B cell (primary cell): Measurements from ENCODE around the gene IQCK.

Source experiments
- EZH2 ChIP-seq: IDR thresholded peaks from 2 replicates; pipeline ENCODE4 v1.6.1; 2012; ENCODE audit warnings: borderline replicate concordance, low read depth, mild to moderate bottlenecking, moderate library complexity, low read length; ENCODE audit not compliant: insufficient read depth, poor library complexity, severe bottlenecking
- TF ChIP-seq, protein P1 (sequence below): fragments of 200-600 bp; IDR thresholded peaks from one replicate; pipeline ENCODE4 v1.8.0; 2022; ENCODE audit warnings: antibody characterized with exemption, mild to moderate bottlenecking

DNA sequence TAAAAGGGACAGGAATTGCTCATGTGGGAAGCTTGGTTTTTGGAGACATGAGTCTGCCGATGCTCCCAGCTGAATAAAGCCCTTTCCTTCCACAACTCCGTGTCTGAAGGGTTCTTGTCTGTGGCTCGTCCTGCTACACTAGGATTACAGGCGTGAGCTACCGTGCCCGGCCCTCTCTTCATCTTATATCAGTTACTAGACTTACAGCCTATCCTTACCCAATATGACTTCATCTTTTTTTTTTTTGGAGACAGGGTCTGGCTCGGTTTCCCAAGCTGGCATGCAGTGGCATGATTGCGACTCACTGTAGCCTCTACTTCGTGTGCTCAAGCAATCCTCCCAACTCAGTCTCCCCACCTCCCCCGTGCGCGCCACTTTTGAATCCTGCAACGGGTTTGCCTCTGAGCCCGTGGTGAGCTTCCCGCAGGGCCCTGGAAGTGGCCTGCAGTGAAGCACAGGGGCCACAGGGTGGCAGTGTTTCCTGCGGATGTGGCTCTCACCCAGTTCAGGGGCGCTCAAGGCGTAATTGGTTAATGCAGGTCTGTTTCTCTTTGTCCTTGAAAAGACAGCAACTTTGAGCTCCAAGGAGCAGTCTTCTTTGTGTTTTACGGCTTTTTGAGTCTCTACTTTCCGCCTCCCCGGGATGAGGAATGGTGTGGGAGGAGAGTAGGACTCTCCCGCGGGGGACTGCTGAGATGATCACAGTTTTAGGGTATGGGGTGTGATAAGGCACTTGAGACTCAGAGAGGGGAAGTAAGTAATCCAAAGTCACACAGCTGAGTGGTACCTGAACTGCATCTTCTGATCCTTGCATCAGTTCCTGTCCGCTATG lies 189.3 kb downstream of the IQCK start:
- TF ChIP-seq, protein P1, sequence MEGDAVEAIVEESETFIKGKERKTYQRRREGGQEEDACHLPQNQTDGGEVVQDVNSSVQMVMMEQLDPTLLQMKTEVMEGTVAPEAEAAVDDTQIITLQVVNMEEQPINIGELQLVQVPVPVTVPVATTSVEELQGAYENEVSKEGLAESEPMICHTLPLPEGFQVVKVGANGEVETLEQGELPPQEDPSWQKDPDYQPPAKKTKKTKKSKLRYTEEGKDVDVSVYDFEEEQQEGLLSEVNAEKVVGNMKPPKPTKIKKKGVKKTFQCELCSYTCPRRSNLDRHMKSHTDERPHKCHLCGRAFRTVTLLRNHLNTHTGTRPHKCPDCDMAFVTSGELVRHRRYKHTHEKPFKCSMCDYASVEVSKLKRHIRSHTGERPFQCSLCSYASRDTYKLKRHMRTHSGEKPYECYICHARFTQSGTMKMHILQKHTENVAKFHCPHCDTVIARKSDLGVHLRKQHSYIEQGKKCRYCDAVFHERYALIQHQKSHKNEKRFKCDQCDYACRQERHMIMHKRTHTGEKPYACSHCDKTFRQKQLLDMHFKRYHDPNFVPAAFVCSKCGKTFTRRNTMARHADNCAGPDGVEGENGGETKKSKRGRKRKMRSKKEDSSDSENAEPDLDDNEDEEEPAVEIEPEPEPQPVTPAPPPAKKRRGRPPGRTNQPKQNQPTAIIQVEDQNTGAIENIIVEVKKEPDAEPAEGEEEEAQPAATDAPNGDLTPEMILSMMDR: peak; percentile 87
- no peak for TF ChIP-seq EZH2
